Colonic mucosa (tissue), 4 donors: Measurements from ENCODE around the gene PIK3R6. TPM values are rescaled to one million over a fixed set of nuclear protein-coding genes. Genes with fewer than 3 reads are reported as not detected.

ENCODE experiments used
- DNase-seq: peaks from one replicate; pipeline ENCODE4 v3.0.0-alpha.2; 2020
- H3K27ac ChIP-seq: fragments of 200-600 bp; one replicate; pipeline ENCODE4 v1.8.0; 2021
- H3K27me3 ChIP-seq: fragments of 200-600 bp; one replicate; pipeline ENCODE4 v1.8.0; 2021
- H3K36me3 ChIP-seq: fragments of 200-600 bp; one replicate; pipeline ENCODE4 v1.8.0; 2021
- H3K4me1 ChIP-seq: fragments of 200-600 bp; one replicate; pipeline ENCODE4 v1.8.0; 2021; ENCODE audit warnings: mild to moderate bottlenecking
- H3K4me3 ChIP-seq: fragments of 200-600 bp; one replicate; pipeline ENCODE4 v1.8.0; 2021
- H3K9ac ChIP-seq, 2 donors: one replicate each; pipeline ENCODE4 v1.7.0; 2013; ENCODE audit warnings: control low read depth in 2 of 2, low read depth in 2 of 2, low read length in 2 of 2
- H3K9me3 ChIP-seq: fragments of 200-600 bp; one replicate; pipeline ENCODE4 v1.8.0; 2021
- intact Hi-C: fragments of 100-400 bp; cut with DNase I; formaldehyde crosslinking; loops from one replicate; pipeline ENCODE4 v1.14.1; 2022
- total RNA-seq, 2 donors: library from RNA; stranded (reverse); fragmentation: NEBNext Ultra II Directional in 1 of 2; extraction: Animal tissue kit (Norgen Biotek cat#: 25700) in 1 of 2; gene quantifications; one replicate each; pipeline ENCODE4 v1.2.1, GENCODE V29; 2021
- TF ChIP-seq, protein P1 (sequence below): fragments of 200-600 bp; IDR thresholded peaks from one replicate; pipeline ENCODE4 v1.8.0; 2022; ENCODE audit warnings: antibody characterized with exemption, mild to moderate bottlenecking
- donor health status: healthy.
- donor health status: DM: no; HTN: no; CAD: no.
- donor health status: DM: no; HTN: no; CAD: no.

PIK3R6 gene
- total RNA-seq, 2 donors from 2014 or later, result 0.61 to 0.96 TPM

DNA sequence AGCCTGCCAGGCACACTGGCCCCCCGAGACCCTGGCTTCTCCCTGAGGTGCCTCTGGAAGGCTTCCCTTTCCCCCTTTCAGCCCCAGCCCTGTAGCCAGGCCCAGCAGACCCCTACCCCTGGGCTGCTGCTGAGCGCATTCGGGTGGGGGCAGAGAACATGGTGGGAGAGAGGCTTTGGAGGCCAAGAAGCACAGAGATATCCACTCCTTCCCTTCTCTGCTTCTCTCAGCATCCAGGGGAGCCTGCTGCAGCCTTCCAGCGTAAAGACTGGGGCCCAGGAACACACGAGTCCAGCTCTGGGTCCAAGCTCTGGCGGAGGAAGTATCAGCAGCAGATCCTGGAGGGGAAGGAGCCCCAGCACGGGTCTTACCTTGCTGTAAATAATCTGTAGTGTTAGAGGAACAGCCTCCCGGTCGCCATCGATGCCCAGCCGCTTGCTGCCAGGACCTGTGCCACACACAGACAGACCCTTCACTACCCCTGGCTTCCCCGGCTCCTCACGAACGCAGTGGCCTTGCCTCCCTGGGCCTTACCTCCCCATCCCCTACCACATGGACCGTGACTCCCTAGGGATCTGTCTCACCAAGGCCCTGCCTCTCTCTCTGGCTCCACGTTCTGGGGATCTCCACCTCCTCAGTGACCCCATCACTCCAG, 17.0 kb upstream of the PIK3R6 start:
- Histone ChIP-seq H3K4me1 (no peaks in the 10 kb centered on the region), H3K27me3 (no peaks in the 10 kb centered on the region), H3K4me3 (no peak overlapping the region), H3K36me3 (no peaks in the 10 kb centered on the region), H3K9me3 (no peaks in the 10 kb centered on the region), H3K27ac (no peak overlapping the region), H3K9ac (no peak overlapping the region)
- intact Hi-C loops, result no loop called here
- TF ChIP-seq, protein P1, sequence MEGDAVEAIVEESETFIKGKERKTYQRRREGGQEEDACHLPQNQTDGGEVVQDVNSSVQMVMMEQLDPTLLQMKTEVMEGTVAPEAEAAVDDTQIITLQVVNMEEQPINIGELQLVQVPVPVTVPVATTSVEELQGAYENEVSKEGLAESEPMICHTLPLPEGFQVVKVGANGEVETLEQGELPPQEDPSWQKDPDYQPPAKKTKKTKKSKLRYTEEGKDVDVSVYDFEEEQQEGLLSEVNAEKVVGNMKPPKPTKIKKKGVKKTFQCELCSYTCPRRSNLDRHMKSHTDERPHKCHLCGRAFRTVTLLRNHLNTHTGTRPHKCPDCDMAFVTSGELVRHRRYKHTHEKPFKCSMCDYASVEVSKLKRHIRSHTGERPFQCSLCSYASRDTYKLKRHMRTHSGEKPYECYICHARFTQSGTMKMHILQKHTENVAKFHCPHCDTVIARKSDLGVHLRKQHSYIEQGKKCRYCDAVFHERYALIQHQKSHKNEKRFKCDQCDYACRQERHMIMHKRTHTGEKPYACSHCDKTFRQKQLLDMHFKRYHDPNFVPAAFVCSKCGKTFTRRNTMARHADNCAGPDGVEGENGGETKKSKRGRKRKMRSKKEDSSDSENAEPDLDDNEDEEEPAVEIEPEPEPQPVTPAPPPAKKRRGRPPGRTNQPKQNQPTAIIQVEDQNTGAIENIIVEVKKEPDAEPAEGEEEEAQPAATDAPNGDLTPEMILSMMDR, result no peak
- no peak for DNase-seq

DNA sequence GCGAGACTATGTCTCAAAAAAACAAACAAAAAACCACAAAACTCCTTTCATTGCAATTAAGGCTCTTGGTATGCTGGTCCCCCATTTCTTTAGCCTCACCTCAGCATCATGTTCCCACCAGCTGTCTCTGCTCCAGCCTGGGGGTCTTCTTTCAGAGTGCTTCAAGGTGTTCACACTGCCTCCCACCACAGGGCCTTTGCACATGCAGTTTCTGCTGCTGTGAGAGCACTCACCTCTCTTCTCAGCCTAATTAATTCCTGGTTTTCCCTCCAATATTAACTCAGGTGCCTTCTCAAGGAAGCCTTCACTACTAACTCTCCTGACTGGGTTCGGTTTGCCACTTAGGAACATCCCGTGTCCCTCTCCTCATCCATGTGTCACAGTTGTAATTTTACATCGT, 15.9 kb upstream of the PIK3R6 start:
- H3K27ac ChIP-seq, result no peak overlapping the region
- TF ChIP-seq, protein P1, result no peak
- H3K27me3 ChIP-seq, result no peaks in the 10 kb centered on the region
- no peak overlapping the region for H3K4me3 ChIP-seq
- H3K4me1 ChIP-seq, result no peaks in the 10 kb centered on the region
- no peaks in the 10 kb centered on the region for H3K9me3 ChIP-seq
- intact Hi-C loops, result no loop called here
- no peaks in the 10 kb centered on the region for H3K36me3 ChIP-seq
- H3K9ac ChIP-seq, result no peak overlapping the region
- no peak for DNase-seq

DNA sequence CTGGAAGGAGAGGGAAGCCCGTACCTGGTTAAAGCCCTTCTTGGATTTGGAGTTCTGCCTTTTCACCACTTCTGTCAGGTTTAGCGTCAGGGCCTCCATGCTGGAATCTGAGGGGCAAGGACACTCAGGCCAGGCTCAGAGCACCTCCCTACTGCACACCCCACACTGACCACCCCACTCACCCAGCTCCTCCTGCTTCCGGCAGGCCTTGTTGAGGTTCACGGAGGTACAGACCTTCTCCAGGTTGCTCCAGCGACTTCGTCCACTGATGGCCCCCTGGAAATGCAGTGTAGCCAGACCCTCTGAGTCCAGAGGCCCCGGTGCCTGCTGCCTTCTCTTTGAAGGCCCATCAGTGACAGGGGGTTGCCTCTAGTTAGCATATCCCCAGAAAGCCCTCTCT, 14.1 kb upstream of the PIK3R6 start:
- H3K4me1 ChIP-seq, result no peaks in the 10 kb centered on the region
- TF ChIP-seq, protein P1, result no peak
- DNase-seq, result no peak

DNA sequence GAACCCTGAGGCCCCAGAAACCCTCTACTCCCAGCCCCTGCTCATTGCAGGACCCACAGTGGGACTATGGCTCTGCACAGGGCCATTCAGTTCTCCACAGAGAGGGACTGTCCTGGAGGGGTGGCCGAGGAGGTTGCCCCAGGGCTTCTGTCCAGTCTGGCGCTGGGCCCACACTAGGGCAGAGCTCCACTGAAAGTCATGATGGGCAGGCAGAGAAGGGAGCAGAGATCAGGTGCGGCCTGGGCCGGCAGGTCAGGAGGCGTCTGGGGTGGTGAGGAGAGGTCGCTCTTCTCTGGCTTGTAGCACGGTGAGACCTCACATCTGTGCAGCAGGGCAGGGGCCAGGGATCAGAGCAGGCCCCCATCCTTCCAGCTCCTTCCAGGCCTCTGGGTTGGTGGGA, 13.0 kb upstream of the PIK3R6 start:
- no peak for DNase-seq
- intact Hi-C loops, result no loop called here
- TF ChIP-seq, protein P1, result no peak
- H3K36me3 ChIP-seq, result no peaks in the 10 kb centered on the region
- no peak overlapping the region for H3K27ac ChIP-seq
- no peaks in the 10 kb centered on the region for H3K27me3 ChIP-seq
- H3K4me3 ChIP-seq, result no peak overlapping the region
- H3K4me1 ChIP-seq, result no peaks in the 10 kb centered on the region
- no peaks in the 10 kb centered on the region for H3K9me3 ChIP-seq
- no peak overlapping the region for H3K9ac ChIP-seq

More for the DNA sequence above, 14.1 kb upstream of the PIK3R6 start:
- Histone ChIP-seq H3K27me3 (no peaks in the 10 kb centered on the region), H3K9me3 (no peaks in the 10 kb centered on the region), H3K27ac (no peak overlapping the region), H3K4me3 (no peak overlapping the region), H3K36me3 (no peaks in the 10 kb centered on the region), H3K9ac (no peak overlapping the region)
- intact Hi-C loops, result no loop called here

DNA sequence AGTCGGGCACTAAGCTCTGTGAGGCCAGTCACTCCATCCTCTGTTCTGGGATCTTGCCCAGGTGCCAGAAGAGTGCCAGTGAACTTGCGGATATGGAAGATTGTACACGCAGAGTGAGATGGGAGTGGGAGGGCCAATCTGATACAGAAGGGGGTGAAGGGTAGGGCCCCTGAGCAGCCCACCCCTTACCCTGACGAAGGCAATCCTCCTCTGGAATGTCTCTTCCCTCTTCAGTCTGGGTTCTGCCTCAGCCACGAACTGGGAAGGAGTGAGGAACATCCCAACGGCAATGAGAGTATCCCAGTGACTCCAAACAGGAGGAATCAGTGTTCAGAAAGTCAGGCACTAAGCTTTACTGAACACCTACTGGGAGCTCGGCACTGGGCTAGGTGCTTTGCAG, 11.9 kb upstream of the PIK3R6 start:
- Histone ChIP-seq H3K9ac (no peak overlapping the region), H3K27me3 (no peaks in the 10 kb centered on the region), H3K36me3 (no peaks in the 10 kb centered on the region), H3K4me1 (no peaks in the 10 kb centered on the region), H3K27ac (no peak overlapping the region), H3K4me3 (no peak overlapping the region), H3K9me3 (no peaks in the 10 kb centered on the region)
- TF ChIP-seq, protein P1, result no peak
- no peak for DNase-seq
- intact Hi-C loops, result no loop called here
